Fibroblast of mammary gland (primary cell): ENCODE results near the gene POM121L2.

Source experiments
- DNase-seq: peaks from one replicate; pipeline ENCODE4 v3.0.0-alpha.2; 2010; ENCODE audit warnings: low read depth
- H3K4me3 ChIP-seq: 2 replicates; pipeline ENCODE4 v1.5.1; 2011; ENCODE audit warnings: low read depth, mild to moderate bottlenecking, low read length, moderate library complexity; ENCODE audit not compliant: control insufficient read depth
- CTCF ChIP-seq: conservative IDR thresholded peaks from 2 replicates; pipeline ENCODE4 v1.5.1; 2011; ENCODE audit warnings: low read depth, low read length, inconsistent platforms; ENCODE audit not compliant: control insufficient read depth, insufficient read depth

POM121L2 gene

GRCh38 chr6:27295301-27296079 is 16.6 kb downstream of the POM121L2 start:
- peak; percentile 88 for DNase-seq
- H3K4me3 ChIP-seq = peak overlapping the region; percentile 73
- TF ChIP-seq CTCF = no peak

GRCh38 chr6:27294409-27294808 is 17.7 kb downstream of the POM121L2 start:
- no peak for TF ChIP-seq CTCF
- H3K4me3 ChIP-seq = no peak overlapping the region
- no peak for DNase-seq

GRCh38 chr6:27293436-27294098 is 18.5 kb downstream of the POM121L2 start:
- peak overlapping the region; percentile 29 for H3K4me3 ChIP-seq
- no peak for TF ChIP-seq CTCF
- DNase-seq = peak; percentile 75

- DNase-seq = no peak
- H3K4me3 ChIP-seq = peak overlapping the region; percentile 12
- no peak for TF ChIP-seq CTCF
These were observed 21.2 kb downstream of the POM121L2 start for GRCh38 chr6:27290850-27291208.

- peak; percentile 71 for DNase-seq
- peak overlapping the region; percentile 18 for H3K4me3 ChIP-seq
- no peak for TF ChIP-seq CTCF
These were observed 21.8 kb downstream of the POM121L2 start for GRCh38 chr6:27290065-27290849.

- peak overlapping the region; percentile 29 for H3K4me3 ChIP-seq
These were observed 23.7 kb downstream of the POM121L2 start for GRCh38 chr6:27288136-27289044.

More at GRCh38 chr6:27288136-27289044, 23.7 kb downstream of the POM121L2 start:
- no peak for DNase-seq
- no peak for TF ChIP-seq CTCF
